ENCODE results near the gene LECT2.

The LECT2 gene

GRCh38 chr5:135930029-135930948 lies 24.5 kb downstream of the LECT2 start:
- no peak for DNase-seq

- DNase-seq, result no peak
Measured at GRCh38 chr5:135921388-135921787, 33.4 kb downstream of the LECT2 start.

- DNase-seq, result no peak
Measured at GRCh38 chr5:135920199-135920598, 34.6 kb downstream of the LECT2 start.

DNA sequence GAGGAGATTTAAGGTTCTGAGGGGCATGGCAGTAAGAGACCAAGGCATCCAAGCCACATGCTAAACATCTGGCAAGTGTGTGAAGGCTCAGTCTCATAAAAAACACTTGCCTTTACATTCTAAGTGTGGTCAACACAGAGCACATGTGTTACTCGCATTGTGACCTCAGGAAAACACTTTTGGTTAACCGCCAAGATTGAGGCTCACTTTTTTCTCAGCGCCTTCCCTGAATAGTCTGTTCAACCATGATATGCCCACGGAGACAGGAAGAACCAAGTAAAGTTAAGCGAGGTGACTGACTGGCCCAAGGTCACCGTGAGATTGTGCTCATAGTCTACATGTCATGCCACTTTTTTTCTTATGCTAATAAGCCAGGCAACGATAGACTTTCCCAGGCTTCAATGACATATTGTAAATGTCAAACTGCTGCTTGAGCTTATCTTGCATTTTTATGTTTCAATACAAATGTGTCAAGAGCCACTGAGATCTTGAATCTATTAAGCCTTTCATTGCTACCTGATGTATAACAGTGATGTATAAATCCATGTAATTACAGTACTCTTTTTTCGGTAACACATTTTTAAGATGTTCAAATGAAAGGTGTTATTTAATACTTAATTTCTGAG lies 38.0 kb downstream of the LECT2 start:
- no peak for DNase-seq

DNA sequence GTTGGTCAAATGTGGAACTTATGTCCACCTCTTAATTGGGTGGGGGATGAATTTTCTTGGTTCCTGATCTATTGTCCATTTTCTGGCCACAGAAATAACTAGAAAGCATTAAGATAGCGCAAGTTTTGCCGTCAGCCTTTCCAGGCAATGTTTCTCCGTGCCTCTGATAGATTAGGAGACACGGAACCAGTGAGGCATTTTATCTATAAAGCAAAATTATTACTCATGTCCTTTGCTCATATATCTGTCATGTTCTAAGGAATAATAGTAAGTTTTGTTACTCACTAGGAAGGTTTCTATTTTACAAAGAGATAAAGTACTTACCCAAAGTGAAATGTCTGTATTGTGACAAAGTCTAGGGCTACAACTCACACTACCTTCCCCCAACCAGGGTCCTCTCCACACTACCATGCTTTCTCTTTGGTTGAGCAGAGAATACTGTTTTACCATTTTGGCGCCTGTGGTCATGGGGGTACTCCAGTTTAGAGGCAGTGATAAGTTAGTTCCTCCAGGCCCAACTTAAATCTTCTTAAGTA lies 39.2 kb downstream of the LECT2 start:
- DNase-seq, result no peak

DNA sequence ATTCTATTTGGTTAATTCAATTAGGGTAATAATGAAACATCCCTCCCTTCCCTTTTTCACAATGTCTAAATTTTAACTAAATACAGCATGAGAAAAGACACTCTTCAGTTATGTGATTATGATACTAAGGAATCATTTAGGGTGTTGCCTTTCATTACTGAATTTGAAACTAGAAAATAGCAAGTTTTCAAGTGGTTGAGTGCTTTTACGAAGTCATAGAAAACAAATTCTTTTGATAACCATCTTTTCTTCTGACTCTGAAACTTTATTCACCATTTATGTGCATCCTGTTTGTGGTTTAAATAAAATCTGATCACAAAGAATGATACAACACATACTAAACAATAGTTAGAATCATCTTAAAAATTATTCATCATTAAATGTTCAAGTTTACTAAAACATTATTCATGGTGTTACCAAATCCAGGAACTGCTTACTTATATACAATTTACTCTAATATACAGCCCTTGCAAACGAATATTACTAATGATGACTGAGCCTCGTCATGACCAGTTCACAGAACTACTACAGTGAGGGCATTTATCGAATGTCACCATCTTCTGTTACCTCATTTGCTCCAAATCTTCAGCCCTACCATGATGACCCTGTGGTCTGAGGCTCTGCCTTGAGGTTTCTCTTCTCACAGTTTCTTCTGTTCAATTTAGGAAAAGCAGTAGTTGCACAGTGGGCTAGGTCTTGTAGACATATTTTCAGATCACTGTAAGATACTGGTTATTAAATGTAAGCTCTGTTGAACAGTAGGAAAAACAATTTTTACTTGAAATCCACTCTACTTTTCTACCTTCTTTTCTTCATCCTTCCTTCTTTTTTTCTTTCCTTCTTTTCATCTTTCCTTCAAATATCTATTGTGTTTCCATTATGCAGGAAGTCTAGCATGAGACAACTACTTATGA lies 40.8 kb downstream of the LECT2 start:
- no peak for DNase-seq

DNA sequence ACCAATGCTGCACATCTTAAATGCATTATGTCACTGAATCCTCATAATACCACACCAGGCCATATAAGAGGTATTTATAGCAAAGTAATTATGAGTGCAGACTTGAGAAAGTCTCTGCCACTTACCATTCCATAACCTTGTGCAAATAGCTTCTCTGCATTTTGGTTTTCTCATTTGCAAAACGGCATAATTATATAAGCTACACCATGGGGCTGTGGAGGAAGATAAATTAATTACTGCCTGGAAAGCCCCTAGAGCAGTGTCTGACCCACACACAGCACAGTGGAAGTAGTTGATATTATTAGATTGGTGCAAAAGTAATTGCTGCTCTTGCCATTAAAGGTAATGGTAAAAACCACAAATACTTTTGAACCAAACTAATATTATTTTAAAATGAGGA lies 49.6 kb downstream of the LECT2 start:
- no peak for DNase-seq

GRCh38 chr5:135901633-135902032 lies 53.1 kb downstream of the LECT2 start:
- no peak for DNase-seq

GRCh38 chr5:135900276-135900675 lies 54.5 kb downstream of the LECT2 start:
- DNase-seq, result no peak

DNA sequence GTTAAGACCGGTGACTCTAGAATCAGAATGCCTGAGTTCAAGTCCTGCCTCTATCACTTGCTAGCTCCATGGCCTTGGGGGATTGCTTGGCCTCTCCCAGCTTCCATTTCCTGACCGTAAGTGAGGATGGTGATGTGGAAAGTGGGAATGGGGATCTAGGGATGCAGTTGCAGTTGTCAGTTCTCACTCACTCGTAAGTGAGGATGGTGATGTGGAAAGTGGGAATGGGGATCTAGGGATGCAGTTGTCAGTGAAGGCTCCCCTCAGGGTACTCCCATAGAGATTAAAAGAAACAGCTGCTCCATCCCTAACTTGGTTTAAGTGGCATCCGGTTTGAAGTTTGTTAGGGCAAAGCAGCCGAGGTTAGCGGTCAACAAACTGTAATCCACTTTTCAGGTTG lies 56.1 kb downstream of the LECT2 start:
- DNase-seq, result no peak

All from NCI-H1092 (cell line).